ENCODE results near the gene HTRA2.

GRCh38 chr2:74556831-74557370 is 27.2 kb downstream of the HTRA2 start:
- TF ChIP-seq EZH2 (IDR thresholded peaks at IDR 0.05; ENCODE audit: insufficient read depth, poor library complexity, severe bottlenecking) (no peak), EZH2phosphoT487 (IDR thresholded peaks at IDR 0.05; ENCODE audit: insufficient read depth, low read depth) (no peak)
